Measurements from ENCODE around the gene RTN3. TPM values are rescaled to one million over a fixed set of nuclear protein-coding genes. Genes with fewer than 3 reads are reported as not detected.

Gene RTN3
- total and polyA plus RNA-seq, 9 of the 15 experiments (the other 6 are each of a cell fraction or from before 2014, with no cell fraction given), result 41.6 to 169 (median 93.5) TPM

GRCh38 chr11:63681321-63682065 lies at the start of gene RTN3 (continued):
- peak; percentile 52; the same call in 1 of the 2 replicates for TF ChIP-seq THAP12 (CRISPR knock-in tag; IDR thresholded peaks at IDR 0.05)
- peak; percentile 72 for TF ChIP-seq EP400 (IDR thresholded peaks at IDR 0.05)
- TF ChIP-seq SMAD1 (IDR thresholded peaks at IDR 0.05; ENCODE audit: low read depth, low read length, partially characterized antibody), result no peak
- peak; percentile 76 for TF ChIP-seq TAF7 (tag; IDR thresholded peaks at IDR 0.05)
- no peak for TF ChIP-seq ZNF764 (CRISPR knock-in tag; IDR thresholded peaks at IDR 0.05; ENCODE audit: low read depth)
- no peak for TF ChIP-seq BRF1 (IDR thresholded peaks at IDR 0.05; ENCODE audit: borderline replicate concordance, extremely low read depth, insufficient read length)
- no peak for TF ChIP-seq CBX8 (IDR thresholded peaks at IDR 0.05; ENCODE audit: borderline replicate concordance, extremely low read depth, low read depth, low read length, poor library complexity, severe bottlenecking)
- 0 out of 4 replicates have a peak, but pooled peaks of 1 of the 2 experiments have one; percentile 26 for TF ChIP-seq TRIM24 (IDR thresholded peaks at IDR 0.05)
- TF ChIP-seq RFX7 (CRISPR knock-in tag; IDR thresholded peaks at IDR 0.05), result no peak
- TF ChIP-seq ATF4 (CRISPR knock-in tag; IDR thresholded peaks at IDR 0.05), result no peak
- peak; percentile 99 for TF ChIP-seq RBFOX2 (IDR thresholded peaks at IDR 0.05; ENCODE audit: low read depth, low read length)
- TF ChIP-seq E4F1 (CRISPR knock-in tag; IDR thresholded peaks at IDR 0.05; ENCODE audit: borderline replicate concordance), result no peak
- TF ChIP-seq FOXO4 (CRISPR knock-in tag; IDR thresholded peaks at IDR 0.05), result no peak
- no peak for TF ChIP-seq GATA2 (CRISPR knock-in tag; IDR thresholded peaks at IDR 0.05)
- TF ChIP-seq RNF2 (IDR thresholded peaks at IDR 0.05), result peak; percentile 42; the same call in 1 of the 2 replicates
- TF ChIP-seq CCAR2 (IDR thresholded peaks at IDR 0.05; ENCODE audit: low read depth, low read length), result no peak
- no peak for TF ChIP-seq ERF (CRISPR knock-in tag; IDR thresholded peaks at IDR 0.05)
- peak; percentile 38 for TF ChIP-seq NBN (IDR thresholded peaks at IDR 0.05; ENCODE audit: low read depth)

Data from K562 (cell line).